Measurements from ENCODE around the gene SLC10A2. TPM values are rescaled to one million over a fixed set of nuclear protein-coding genes. Genes with fewer than 3 reads are reported as not detected.

The SLC10A2 gene
- total and polyA plus RNA-seq, 2 experiments from 2014 or later, result not detected

GRCh38 chr13:103046676-103047075 lies 19.5 kb downstream of the SLC10A2 start:
- DNase-seq (ENCODE audit: low read depth in 1 of 2, low spot score in 1 of 2), result no peak
- Histone ChIP-seq H3K27me3 (no peaks in the 10 kb centered on the region), H3K36me3 (no peaks in the 10 kb centered on the region), H3K27ac (no peak overlapping the region), H3K4me3 (no peak overlapping the region), H3K9me3 (ENCODE audit: low read depth) (no peaks in the 10 kb centered on the region), H3K4me1 (ENCODE audit: low read depth) (no peaks in the 10 kb centered on the region)
- no peak for TF ChIP-seq CTCF (IDR thresholded peaks at IDR 0.05; ENCODE audit: low read depth, low read length)

- Histone ChIP-seq H3K27ac (no peak overlapping the region), H3K4me1 (ENCODE audit: low read depth) (no peaks in the 10 kb centered on the region), H3K9me3 (ENCODE audit: low read depth) (no peaks in the 10 kb centered on the region), H3K27me3 (no peaks in the 10 kb centered on the region), H3K4me3 (no peak overlapping the region), H3K36me3 (no peaks in the 10 kb centered on the region)
- TF ChIP-seq CTCF (IDR thresholded peaks at IDR 0.05; ENCODE audit: low read depth, low read length), result no peak
- DNase-seq (ENCODE audit: low read depth in 1 of 2, low spot score in 1 of 2), result no peak
Observed at GRCh38 chr13:103044056-103044455, 22.2 kb downstream of the SLC10A2 start.

- Histone ChIP-seq H3K27me3 (no peaks in the 10 kb centered on the region), H3K36me3 (no peaks in the 10 kb centered on the region), H3K4me3 (no peak overlapping the region), H3K27ac (no peak overlapping the region), H3K4me1 (ENCODE audit: low read depth) (no peaks in the 10 kb centered on the region), H3K9me3 (ENCODE audit: low read depth) (no peaks in the 10 kb centered on the region)
- TF ChIP-seq CTCF (IDR thresholded peaks at IDR 0.05; ENCODE audit: low read depth, low read length), result no peak
- DNase-seq (ENCODE audit: low read depth in 1 of 2, low spot score in 1 of 2), result no peak
Observed at GRCh38 chr13:103040006-103040405, 26.2 kb downstream of the SLC10A2 start.

- H3K36me3 ChIP-seq, result no peaks in the 10 kb centered on the region
- no peaks in the 10 kb centered on the region for H3K27me3 ChIP-seq
- H3K4me3 ChIP-seq, result no peak overlapping the region
- no peaks in the 10 kb centered on the region for H3K4me1 ChIP-seq (ENCODE audit: low read depth)
- no peak for TF ChIP-seq CTCF (IDR thresholded peaks at IDR 0.05; ENCODE audit: low read depth, low read length)
- no peak overlapping the region for H3K27ac ChIP-seq
- no peak for DNase-seq (ENCODE audit: low read depth in 1 of 2, low spot score in 1 of 2)
- no peaks in the 10 kb centered on the region for H3K9me3 ChIP-seq (ENCODE audit: low read depth)
Observed at GRCh38 chr13:103039183-103039582, 27.0 kb downstream of the SLC10A2 start.

- no peak for TF ChIP-seq CTCF (IDR thresholded peaks at IDR 0.05; ENCODE audit: low read depth, low read length)
- no peak for DNase-seq (ENCODE audit: low read depth in 1 of 2, low spot score in 1 of 2)
- H3K9me3 ChIP-seq (ENCODE audit: low read depth), result no peaks in the 10 kb centered on the region
- no peaks in the 10 kb centered on the region for H3K27me3 ChIP-seq
- H3K4me1 ChIP-seq (ENCODE audit: low read depth), result no peaks in the 10 kb centered on the region
- H3K27ac ChIP-seq, result no peak overlapping the region
- no peak overlapping the region for H3K4me3 ChIP-seq
- no peaks in the 10 kb centered on the region for H3K36me3 ChIP-seq
Observed at GRCh38 chr13:103036268-103036667, 29.9 kb downstream of the SLC10A2 start.

- H3K4me1 ChIP-seq (ENCODE audit: low read depth), result no peaks in the 10 kb centered on the region
- no peak overlapping the region for H3K27ac ChIP-seq
- H3K36me3 ChIP-seq, result no peaks in the 10 kb centered on the region
- no peaks in the 10 kb centered on the region for H3K27me3 ChIP-seq
- DNase-seq (ENCODE audit: low read depth in 1 of 2, low spot score in 1 of 2), result no peak
- no peak overlapping the region for H3K4me3 ChIP-seq
- no peaks in the 10 kb centered on the region for H3K9me3 ChIP-seq (ENCODE audit: low read depth)
- TF ChIP-seq CTCF (IDR thresholded peaks at IDR 0.05; ENCODE audit: low read depth, low read length), result no peak
Observed at GRCh38 chr13:103033999-103034398, 32.2 kb downstream of the SLC10A2 start.
